Keratinocyte (primary cell): ENCODE measurements around the gene CCL1. TPM values are rescaled to one million over a fixed set of nuclear protein-coding genes. Genes with fewer than 3 reads are reported as not detected.

Source experiments
- DNase-seq: peaks from one replicate; pipeline ENCODE4 v3.0.0-alpha.2; 2011; ENCODE audit warnings: low read depth, missing footprints, low spot score
- FAIRE-seq: peaks from 2 replicates; lab custom pipeline; 2011; peaks lifted over from hg19 to GRCh38; lab: Jason Lieb, UNC
- H2AFZ ChIP-seq: 2 replicates; pipeline ENCODE4 v1.6.0; 2012; ENCODE audit warnings: low read length, control low read depth, inconsistent platforms; ENCODE audit not compliant: control insufficient read depth
- H3K27ac ChIP-seq: 2 replicates; pipeline ENCODE4 v1.5.1; 2011; ENCODE audit warnings: low read length; ENCODE audit not compliant: control insufficient read depth, insufficient read depth
- H3K27me3 ChIP-seq: 3 replicates; pipeline ENCODE4 v1.6.0; 2011; ENCODE audit warnings: low read length; ENCODE audit not compliant: control insufficient read depth, insufficient read depth; ENCODE audit errors: extremely low read depth
- H3K36me3 ChIP-seq, 2 experiments: 2 replicates in 1 of 2; 3 replicates in 1 of 2; pipeline ENCODE4 v1.5.1; 2011; ENCODE audit warnings: low read length in 2 of 2, mild to moderate bottlenecking in 1 of 2; ENCODE audit not compliant: control insufficient read depth in 2 of 2, insufficient read depth in 2 of 2; ENCODE audit errors: extremely low read depth in 1 of 2
- H3K4me1 ChIP-seq: 3 replicates; pipeline ENCODE4 v1.5.1; 2011; ENCODE audit warnings: low read length; ENCODE audit not compliant: control insufficient read depth, insufficient read depth; ENCODE audit errors: extremely low read depth
- H3K4me2 ChIP-seq: 3 replicates; pipeline ENCODE4 v1.6.0; 2011; ENCODE audit warnings: low read depth, low read length; ENCODE audit not compliant: control insufficient read depth, insufficient read depth; ENCODE audit errors: extremely low read depth
- H3K4me3 ChIP-seq, 3 experiments: fragments of 200-600 bp in 1 of 3; sonication (generic) in 1 of 3; 2 replicates in 2 of 3; 3 replicates in 1 of 3; pipeline ENCODE4 v1.5.1; 2011 to 2016; ENCODE audit warnings: low read length in 3 of 3, mild to moderate bottlenecking in 3 of 3, control low read depth in 2 of 3, inconsistent platforms in 1 of 3, low read depth in 1 of 3, mixed read lengths in 1 of 3, mixed run types in 1 of 3, moderate library complexity in 1 of 3; ENCODE audit not compliant: control insufficient read depth in 2 of 3, insufficient read depth in 2 of 3; ENCODE audit errors: extremely low read depth in 1 of 3
- H3K79me2 ChIP-seq: 2 replicates; pipeline ENCODE4 v1.6.0; 2012; ENCODE audit warnings: low read length; ENCODE audit not compliant: control insufficient read depth, insufficient read depth
- H3K9ac ChIP-seq: 3 replicates; pipeline ENCODE4 v1.6.0; 2011; ENCODE audit warnings: low read length; ENCODE audit not compliant: control insufficient read depth, insufficient read depth; ENCODE audit errors: extremely low read depth
- H3K9me1 ChIP-seq: 3 replicates; pipeline ENCODE4 v1.6.0; 2011; ENCODE audit warnings: low read length; ENCODE audit not compliant: control insufficient read depth, insufficient read depth; ENCODE audit errors: extremely low read depth
- H3K9me3 ChIP-seq: 2 replicates; pipeline ENCODE4 v1.5.1; 2012; ENCODE audit warnings: low read depth, low read length; ENCODE audit not compliant: control insufficient read depth
- H4K20me1 ChIP-seq: 3 replicates; pipeline ENCODE4 v1.6.0; 2011; ENCODE audit warnings: low read length; ENCODE audit not compliant: control insufficient read depth, insufficient read depth; ENCODE audit errors: extremely low read depth
- EZH2 ChIP-seq: IDR thresholded peaks from one replicate; pipeline ENCODE4 v1.6.1; 2012; ENCODE audit warnings: inconsistent platforms, mild to moderate bottlenecking, low read length, moderate library complexity
- dilution Hi-C: fragments of 300-500 bp; cut with MboI; formaldehyde crosslinking; loops from one replicate; pipeline ENCODE4 v1.7.0; 2020; ENCODE audit warnings: low sequenced_read_pairs; ENCODE audit not compliant: extremely low pct_ligation_motif_present
- polyA plus RNA-seq, 5 experiments: library from polyadenylated mRNA; depleted of rRNA in 3 of 5; stranded (reverse) in 3 of 5; stranded (forward) in 1 of 5; unstranded in 1 of 5; fragments of >200 nt; gene quantifications; 1 replicate in 1 of 5; 2 replicates in 3 of 5; 3 replicates in 1 of 5; pipeline versions ENCODE4 v1.2.1 to v1.2.3, GENCODE V29; 2011 to 2012; ENCODE audit warnings: missing spikeins in 2 of 5, low read depth in 1 of 5, low replicate concordance in 1 of 5
- TF ChIP-seq, protein P1 (sequence below), 3 experiments: IDR thresholded peaks in 1 of 3; conservative IDR thresholded peaks in 1 of 3; optimal IDR thresholded peaks in 1 of 3; 2 replicates in 2 of 3; 3 replicates in 1 of 3; pipeline versions ENCODE3 to v1.5.1; 2011; ENCODE audit warnings: low read length in 3 of 3, mild to moderate bottlenecking in 3 of 3, moderate library complexity in 2 of 3, control low read depth in 1 of 3, inconsistent platforms in 1 of 3; ENCODE audit not compliant: insufficient read depth in 2 of 3; ENCODE audit errors: extremely low read depth in 1 of 3

Gene CCL1
- polyA plus RNA-seq, 1 donor (not counting 4 experiments of a cell fraction or from before 2014, with no cell fraction given): not detected

DNA sequence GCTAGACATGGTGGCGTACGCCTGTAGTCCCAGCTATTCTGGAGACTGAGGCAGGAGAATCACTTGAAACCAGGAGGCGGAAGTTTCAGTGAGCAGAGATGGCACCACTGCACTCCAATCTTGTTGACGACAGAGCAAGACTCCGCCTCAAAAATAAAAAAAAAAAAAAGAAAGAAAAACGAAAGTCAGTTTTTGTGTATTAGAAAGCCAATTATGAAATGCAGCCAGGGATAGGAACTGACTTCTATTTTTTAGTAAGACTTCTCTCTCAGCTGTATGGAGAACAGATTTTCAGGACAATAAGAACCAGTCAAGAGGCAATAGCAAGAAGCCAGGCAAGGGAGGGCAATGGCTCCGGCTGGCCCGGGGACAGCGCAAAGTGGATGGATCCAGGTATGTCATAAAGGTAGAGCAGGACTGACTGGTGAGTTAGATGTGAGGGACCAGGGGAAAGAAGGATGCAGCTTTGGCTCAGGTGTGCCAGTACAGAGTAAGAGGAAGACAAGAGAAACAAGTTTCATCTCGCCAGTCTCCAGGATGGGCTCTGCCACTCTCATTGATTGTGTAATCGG is 12.5 kb upstream of the CCL1 start:
- FAIRE-seq (no peak), DNase-seq (no peak)
- Histone ChIP-seq H3K79me2 (no peaks in the 10 kb centered on the region), H3K9ac (no peak overlapping the region), H3K4me3 (no peak overlapping the region), H3K27ac (no peak overlapping the region), H3K36me3 (no peaks in the 10 kb centered on the region), H3K4me2 (no peak overlapping the region), H3K27me3 (no peaks in the 10 kb centered on the region), H3K9me1 (no peaks in the 10 kb centered on the region), H4K20me1 (no peaks in the 10 kb centered on the region), H2AFZ (no peak overlapping the region), H3K4me1 (peaks cover 6% of the 10 kb centered on the region), H3K9me3 (no peaks in the 10 kb centered on the region)
- TF ChIP-seq, protein P1, sequence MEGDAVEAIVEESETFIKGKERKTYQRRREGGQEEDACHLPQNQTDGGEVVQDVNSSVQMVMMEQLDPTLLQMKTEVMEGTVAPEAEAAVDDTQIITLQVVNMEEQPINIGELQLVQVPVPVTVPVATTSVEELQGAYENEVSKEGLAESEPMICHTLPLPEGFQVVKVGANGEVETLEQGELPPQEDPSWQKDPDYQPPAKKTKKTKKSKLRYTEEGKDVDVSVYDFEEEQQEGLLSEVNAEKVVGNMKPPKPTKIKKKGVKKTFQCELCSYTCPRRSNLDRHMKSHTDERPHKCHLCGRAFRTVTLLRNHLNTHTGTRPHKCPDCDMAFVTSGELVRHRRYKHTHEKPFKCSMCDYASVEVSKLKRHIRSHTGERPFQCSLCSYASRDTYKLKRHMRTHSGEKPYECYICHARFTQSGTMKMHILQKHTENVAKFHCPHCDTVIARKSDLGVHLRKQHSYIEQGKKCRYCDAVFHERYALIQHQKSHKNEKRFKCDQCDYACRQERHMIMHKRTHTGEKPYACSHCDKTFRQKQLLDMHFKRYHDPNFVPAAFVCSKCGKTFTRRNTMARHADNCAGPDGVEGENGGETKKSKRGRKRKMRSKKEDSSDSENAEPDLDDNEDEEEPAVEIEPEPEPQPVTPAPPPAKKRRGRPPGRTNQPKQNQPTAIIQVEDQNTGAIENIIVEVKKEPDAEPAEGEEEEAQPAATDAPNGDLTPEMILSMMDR (optimal IDR thresholded peaks at IDR 0.05 in 1 of 3, IDR thresholded peaks at IDR 0.05 in 1 of 3, conservative IDR thresholded peaks at IDR 0.05 in 1 of 3; ENCODE audit: extremely low read depth in 1 of 3, insufficient read depth in 2 of 3, low read length in 3 of 3): no peak
- no peak for TF ChIP-seq EZH2
- dilution Hi-C loops: no loop called here

DNA sequence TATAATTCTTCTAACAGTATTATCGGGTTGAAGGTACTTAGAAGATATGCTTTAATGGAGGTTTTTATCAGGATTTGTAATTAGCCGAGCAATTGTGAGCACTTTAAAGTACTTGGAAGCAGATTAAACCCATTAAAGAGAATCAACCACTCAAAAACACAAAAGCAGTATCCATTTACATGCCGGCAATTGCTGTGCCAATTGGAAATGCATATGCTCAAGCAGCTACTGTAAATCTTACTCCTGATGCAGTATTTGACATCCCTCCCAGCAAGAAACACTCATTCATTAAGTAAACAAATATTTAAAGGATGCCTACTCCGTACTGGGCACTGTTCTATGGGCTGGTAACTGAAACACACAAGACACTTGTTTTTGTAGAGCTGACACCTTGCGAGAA is 11.4 kb upstream of the CCL1 start:
- no peaks in the 10 kb centered on the region for H3K36me3 ChIP-seq
- no peaks in the 10 kb centered on the region for H4K20me1 ChIP-seq
- H3K9ac ChIP-seq: no peak overlapping the region
- H3K79me2 ChIP-seq: no peaks in the 10 kb centered on the region
- FAIRE-seq (no peak), DNase-seq (no peak)
- H3K4me2 ChIP-seq: no peak overlapping the region
- TF ChIP-seq, protein P1 (optimal IDR thresholded peaks at IDR 0.05 in 1 of 3, IDR thresholded peaks at IDR 0.05 in 1 of 3, conservative IDR thresholded peaks at IDR 0.05 in 1 of 3; ENCODE audit: extremely low read depth in 1 of 3, insufficient read depth in 2 of 3, low read length in 3 of 3): no peak
- no peak for TF ChIP-seq EZH2
- H3K4me1 ChIP-seq: peaks cover 6% of the 10 kb centered on the region
- H3K9me3 ChIP-seq: no peaks in the 10 kb centered on the region
- dilution Hi-C loops: loop anchor here (25.0 kb wide), 1 partner anchor 162 kb away; no protein-coding TSS in a partner anchor
- H3K27me3 ChIP-seq: no peaks in the 10 kb centered on the region
- no peaks in the 10 kb centered on the region for H3K9me1 ChIP-seq
- H3K4me3 ChIP-seq: no peak overlapping the region
- H3K27ac ChIP-seq: no peak overlapping the region
- no peak overlapping the region for H2AFZ ChIP-seq
